ENCODE results near the gene MYMX.

The MYMX gene

GRCh38 chr6:44220913-44221290, 4.2 kb downstream of the MYMX start:
- Histone ChIP-seq H3K27ac (ENCODE audit: low read length) (peak overlapping the region; percentile 47), H3K27me3 (ENCODE audit: low read depth, low read length) (no peaks in the 10 kb centered on the region), H3K9ac (ENCODE audit: low read length) (peak overlapping the region; percentile 11; the same call in 1 of the 2 replicates), H3K4me1 (ENCODE audit: low read length) (peaks cover 62% of the 10 kb centered on the region), H4K20me1 (ENCODE audit: insufficient read depth, low read length) (peaks cover 14% of the 10 kb centered on the region), H3K9me3 (ENCODE audit: insufficient read depth, low read length) (no peaks in the 10 kb centered on the region), H3K4me2 (ENCODE audit: low read length) (peak overlapping the region; percentile 45; the same call in 1 of the 2 replicates), H3K36me3 (replicated peaks; ENCODE audit: low read depth, low read length) (peaks cover under 1% of the 10 kb centered on the region), H2AFZ (ENCODE audit: low read depth, low read length) (no peak overlapping the region), H3K79me2 (ENCODE audit: low read length) (peaks cover 28% of the 10 kb centered on the region), H3K4me3 (ENCODE audit: low read length) (no peak overlapping the region)
- TF ChIP-seq CTCF (IDR thresholded peaks at IDR 0.05; ENCODE audit: low read depth, low read length): no peak
- TF ChIP-seq EZH2phosphoT487 (IDR thresholded peaks at IDR 0.05; ENCODE audit: low read depth): no peak

DNA sequence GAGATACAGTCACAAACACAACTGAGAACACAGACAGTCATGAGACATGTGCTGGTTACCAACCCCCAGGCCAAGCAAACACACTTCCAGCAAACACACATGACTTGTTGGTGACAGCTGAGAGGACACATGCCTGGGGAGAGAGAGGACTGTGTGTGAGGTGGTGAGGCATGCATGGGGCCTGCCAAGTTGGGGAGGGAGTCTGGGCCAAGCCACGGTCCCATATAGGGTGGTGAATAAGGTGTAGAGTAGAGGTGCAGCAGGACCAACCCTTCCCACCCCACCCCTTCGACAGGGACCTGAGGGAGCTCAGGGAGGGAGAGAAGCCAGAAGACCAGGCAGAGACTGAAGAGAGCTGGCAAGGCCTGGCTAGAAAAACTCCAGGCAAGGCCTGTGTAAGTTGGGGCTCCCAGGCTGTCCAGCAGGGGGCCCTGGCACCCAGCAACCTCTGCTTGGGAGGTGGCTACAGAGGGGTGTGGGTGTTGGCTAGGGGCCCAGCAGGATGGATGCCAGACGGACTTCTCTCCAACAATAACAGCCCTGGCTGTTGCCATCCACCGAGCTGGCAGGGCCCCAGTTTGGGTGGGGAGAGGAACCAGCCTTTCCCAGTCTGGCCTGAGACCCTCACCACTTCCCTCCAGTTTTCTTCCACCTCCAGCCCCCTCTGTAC, 4.7 kb downstream of the MYMX start:
- peaks cover 4% of the 10 kb centered on the region for H3K36me3 ChIP-seq (replicated peaks; ENCODE audit: low read depth, low read length)
- H3K9ac ChIP-seq (ENCODE audit: low read length): peak overlapping the region; percentile 11; the same call in 1 of the 2 replicates
- H2AFZ ChIP-seq (ENCODE audit: low read depth, low read length): no peak overlapping the region
- peaks cover 67% of the 10 kb centered on the region for H3K4me1 ChIP-seq (ENCODE audit: low read length)
- peaks cover 20% of the 10 kb centered on the region for H4K20me1 ChIP-seq (ENCODE audit: insufficient read depth, low read length)
- no peaks in the 10 kb centered on the region for H3K27me3 ChIP-seq (ENCODE audit: low read depth, low read length)
- TF ChIP-seq CTCF (IDR thresholded peaks at IDR 0.05; ENCODE audit: low read depth, low read length) (peak; percentile 79), EZH2phosphoT487 (IDR thresholded peaks at IDR 0.05; ENCODE audit: low read depth) (no peak)
- H3K27ac ChIP-seq (ENCODE audit: low read length): peak overlapping the region; percentile 47
- peaks cover 33% of the 10 kb centered on the region for H3K79me2 ChIP-seq (ENCODE audit: low read length)
- H3K4me2 ChIP-seq (ENCODE audit: low read length): peak overlapping the region; percentile 45
- no peaks in the 10 kb centered on the region for H3K9me3 ChIP-seq (ENCODE audit: insufficient read depth, low read length)
- no peak overlapping the region for H3K4me3 ChIP-seq (ENCODE audit: low read length)

GRCh38 chr6:44221961-44222335, 5.2 kb downstream of the MYMX start:
- H3K4me2 ChIP-seq (ENCODE audit: low read length): peak overlapping the region; percentile 45
- H3K4me1 ChIP-seq (ENCODE audit: low read length): peaks cover 65% of the 10 kb centered on the region
- peak overlapping the region; percentile 47; the same call in 1 of the 2 replicates for H3K27ac ChIP-seq (ENCODE audit: low read length)
- peaks cover 25% of the 10 kb centered on the region for H4K20me1 ChIP-seq (ENCODE audit: insufficient read depth, low read length)
- peaks cover 39% of the 10 kb centered on the region for H3K79me2 ChIP-seq (ENCODE audit: low read length)
- no peak overlapping the region for H2AFZ ChIP-seq (ENCODE audit: low read depth, low read length)
- no peak overlapping the region for H3K4me3 ChIP-seq (ENCODE audit: low read length)
- H3K36me3 ChIP-seq (replicated peaks; ENCODE audit: low read depth, low read length): peaks cover 9% of the 10 kb centered on the region
- H3K9me3 ChIP-seq (ENCODE audit: insufficient read depth, low read length): no peaks in the 10 kb centered on the region
- TF ChIP-seq CTCF (IDR thresholded peaks at IDR 0.05; ENCODE audit: low read depth, low read length): no peak
- H3K27me3 ChIP-seq (ENCODE audit: low read depth, low read length): no peaks in the 10 kb centered on the region
- H3K9ac ChIP-seq (ENCODE audit: low read length): peak overlapping the region; percentile 11; the same call in 1 of the 2 replicates

DNA sequence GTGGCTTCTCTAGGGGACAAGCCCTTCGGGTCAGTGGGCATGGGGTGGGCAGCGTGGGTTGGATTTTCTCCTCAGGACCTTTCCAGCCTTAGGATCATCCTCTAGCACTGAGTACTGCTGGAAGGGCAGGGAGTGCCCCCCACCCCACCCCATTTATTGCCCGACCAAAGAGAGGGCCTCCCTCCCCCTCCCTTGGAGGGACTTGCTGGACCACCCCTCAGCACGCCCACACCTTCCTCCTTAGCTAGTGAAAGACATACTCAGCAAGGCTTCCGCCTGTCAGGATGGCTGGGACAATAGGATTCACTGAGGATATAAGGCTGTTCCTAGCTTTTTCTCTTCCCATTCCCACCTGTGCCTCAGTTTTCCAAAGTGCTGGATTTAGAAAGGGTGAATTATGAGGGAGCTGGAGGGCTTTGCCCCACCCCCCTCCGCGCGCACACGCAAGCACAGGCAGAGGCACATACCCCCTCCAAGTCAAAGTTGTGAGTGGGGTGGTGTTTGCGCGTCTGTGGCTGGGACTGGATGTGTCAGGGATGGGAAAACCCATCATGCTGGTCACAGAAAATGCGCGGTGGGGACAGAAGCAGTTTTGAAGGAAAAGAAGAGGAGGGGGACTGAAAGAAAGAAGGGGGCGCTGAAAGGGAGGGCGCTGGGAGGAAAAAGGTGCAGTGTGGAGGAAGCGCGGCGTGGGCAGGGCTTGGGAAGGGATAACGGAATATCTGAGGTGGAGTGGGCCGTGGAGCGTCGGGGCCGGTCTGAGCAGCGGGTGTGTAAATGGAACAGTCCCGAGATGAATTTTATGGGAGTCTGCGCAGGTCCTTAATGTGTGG, 6.0 kb downstream of the MYMX start:
- H3K4me3 ChIP-seq (ENCODE audit: low read length): peak overlapping the region; percentile 83
- peaks cover 32% of the 10 kb centered on the region for H4K20me1 ChIP-seq (ENCODE audit: insufficient read depth, low read length)
- H3K27ac ChIP-seq (ENCODE audit: low read length): no peak overlapping the region
- peaks cover 46% of the 10 kb centered on the region for H3K79me2 ChIP-seq (ENCODE audit: low read length)
- H2AFZ ChIP-seq (ENCODE audit: low read depth, low read length): 0 out of 2 replicates have a peak overlapping the region, but pooled peaks have one; percentile 49
- H3K36me3 ChIP-seq (replicated peaks; ENCODE audit: low read depth, low read length): peaks cover 16% of the 10 kb centered on the region
- TF ChIP-seq CTCF (IDR thresholded peaks at IDR 0.05; ENCODE audit: low read depth, low read length) (no peak), EZH2phosphoT487 (IDR thresholded peaks at IDR 0.05; ENCODE audit: low read depth) (no peak)
- H3K9ac ChIP-seq (ENCODE audit: low read length): peak overlapping the region; percentile 67
- peaks cover 64% of the 10 kb centered on the region for H3K4me1 ChIP-seq (ENCODE audit: low read length)
- peak overlapping the region; percentile 96 for H3K4me2 ChIP-seq (ENCODE audit: low read length)
- H3K27me3 ChIP-seq (ENCODE audit: low read depth, low read length): no peaks in the 10 kb centered on the region
- H3K9me3 ChIP-seq (ENCODE audit: insufficient read depth, low read length): no peaks in the 10 kb centered on the region
